GM12801 (cell line): ENCODE measurements around the gene SMAD1.

Experiments used
- CTCF ChIP-seq: IDR thresholded peaks from one replicate; pipeline ENCODE4 v1.5.1; 2011; ENCODE audit warnings: control low read depth; ENCODE audit not compliant: insufficient read length; ENCODE audit errors: extremely low read depth

SMAD1 gene

GRCh38 chr4:145511913-145512522 lies 30.4 kb downstream of the SMAD1 start:
- no peak for TF ChIP-seq CTCF

- no peak for TF ChIP-seq CTCF
These were observed 31.5 kb downstream of the SMAD1 start for GRCh38 chr4:145513020-145513621.

GRCh38 chr4:145520172-145520571 lies 38.5 kb downstream of the SMAD1 start:
- TF ChIP-seq CTCF, result no peak

- TF ChIP-seq CTCF, result no peak
These were observed 39.6 kb downstream of the SMAD1 start for GRCh38 chr4:145521282-145521681.

GRCh38 chr4:145523117-145523516 lies 41.5 kb downstream of the SMAD1 start:
- TF ChIP-seq CTCF, result no peak

- no peak for TF ChIP-seq CTCF
These were observed 42.9 kb downstream of the SMAD1 start for GRCh38 chr4:145524552-145524951.

GRCh38 chr4:145525291-145525740 lies 43.7 kb downstream of the SMAD1 start:
- no peak for TF ChIP-seq CTCF
